ENCODE results near the gene PLA2G4F.

GRCh38 chr15:42182961-42183360, 26.5 kb upstream of the PLA2G4F start:
- TF ChIP-seq, protein P1, sequence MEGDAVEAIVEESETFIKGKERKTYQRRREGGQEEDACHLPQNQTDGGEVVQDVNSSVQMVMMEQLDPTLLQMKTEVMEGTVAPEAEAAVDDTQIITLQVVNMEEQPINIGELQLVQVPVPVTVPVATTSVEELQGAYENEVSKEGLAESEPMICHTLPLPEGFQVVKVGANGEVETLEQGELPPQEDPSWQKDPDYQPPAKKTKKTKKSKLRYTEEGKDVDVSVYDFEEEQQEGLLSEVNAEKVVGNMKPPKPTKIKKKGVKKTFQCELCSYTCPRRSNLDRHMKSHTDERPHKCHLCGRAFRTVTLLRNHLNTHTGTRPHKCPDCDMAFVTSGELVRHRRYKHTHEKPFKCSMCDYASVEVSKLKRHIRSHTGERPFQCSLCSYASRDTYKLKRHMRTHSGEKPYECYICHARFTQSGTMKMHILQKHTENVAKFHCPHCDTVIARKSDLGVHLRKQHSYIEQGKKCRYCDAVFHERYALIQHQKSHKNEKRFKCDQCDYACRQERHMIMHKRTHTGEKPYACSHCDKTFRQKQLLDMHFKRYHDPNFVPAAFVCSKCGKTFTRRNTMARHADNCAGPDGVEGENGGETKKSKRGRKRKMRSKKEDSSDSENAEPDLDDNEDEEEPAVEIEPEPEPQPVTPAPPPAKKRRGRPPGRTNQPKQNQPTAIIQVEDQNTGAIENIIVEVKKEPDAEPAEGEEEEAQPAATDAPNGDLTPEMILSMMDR (IDR thresholded peaks at IDR 0.05 in 2 of 3, conservative IDR thresholded peaks at IDR 0.05 in 1 of 3; ENCODE audit: borderline replicate concordance in 1 of 3, insufficient read depth in 1 of 3, low read depth in 2 of 3, low read length in 2 of 3): no peak
- TF ChIP-seq EZH2 (IDR thresholded peaks at IDR 0.05) (no peak), EZH2phosphoT487 (IDR thresholded peaks at IDR 0.05; ENCODE audit: borderline replicate concordance) (no peak), SIN3A (IDR thresholded peaks at IDR 0.05; ENCODE audit: low read depth) (no peak)
- TF ChIP-seq, protein P2, sequence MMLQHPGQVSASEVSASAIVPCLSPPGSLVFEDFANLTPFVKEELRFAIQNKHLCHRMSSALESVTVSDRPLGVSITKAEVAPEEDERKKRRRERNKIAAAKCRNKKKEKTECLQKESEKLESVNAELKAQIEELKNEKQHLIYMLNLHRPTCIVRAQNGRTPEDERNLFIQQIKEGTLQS (IDR thresholded peaks at IDR 0.05): no peak
- TF ChIP-seq, protein P3, sequence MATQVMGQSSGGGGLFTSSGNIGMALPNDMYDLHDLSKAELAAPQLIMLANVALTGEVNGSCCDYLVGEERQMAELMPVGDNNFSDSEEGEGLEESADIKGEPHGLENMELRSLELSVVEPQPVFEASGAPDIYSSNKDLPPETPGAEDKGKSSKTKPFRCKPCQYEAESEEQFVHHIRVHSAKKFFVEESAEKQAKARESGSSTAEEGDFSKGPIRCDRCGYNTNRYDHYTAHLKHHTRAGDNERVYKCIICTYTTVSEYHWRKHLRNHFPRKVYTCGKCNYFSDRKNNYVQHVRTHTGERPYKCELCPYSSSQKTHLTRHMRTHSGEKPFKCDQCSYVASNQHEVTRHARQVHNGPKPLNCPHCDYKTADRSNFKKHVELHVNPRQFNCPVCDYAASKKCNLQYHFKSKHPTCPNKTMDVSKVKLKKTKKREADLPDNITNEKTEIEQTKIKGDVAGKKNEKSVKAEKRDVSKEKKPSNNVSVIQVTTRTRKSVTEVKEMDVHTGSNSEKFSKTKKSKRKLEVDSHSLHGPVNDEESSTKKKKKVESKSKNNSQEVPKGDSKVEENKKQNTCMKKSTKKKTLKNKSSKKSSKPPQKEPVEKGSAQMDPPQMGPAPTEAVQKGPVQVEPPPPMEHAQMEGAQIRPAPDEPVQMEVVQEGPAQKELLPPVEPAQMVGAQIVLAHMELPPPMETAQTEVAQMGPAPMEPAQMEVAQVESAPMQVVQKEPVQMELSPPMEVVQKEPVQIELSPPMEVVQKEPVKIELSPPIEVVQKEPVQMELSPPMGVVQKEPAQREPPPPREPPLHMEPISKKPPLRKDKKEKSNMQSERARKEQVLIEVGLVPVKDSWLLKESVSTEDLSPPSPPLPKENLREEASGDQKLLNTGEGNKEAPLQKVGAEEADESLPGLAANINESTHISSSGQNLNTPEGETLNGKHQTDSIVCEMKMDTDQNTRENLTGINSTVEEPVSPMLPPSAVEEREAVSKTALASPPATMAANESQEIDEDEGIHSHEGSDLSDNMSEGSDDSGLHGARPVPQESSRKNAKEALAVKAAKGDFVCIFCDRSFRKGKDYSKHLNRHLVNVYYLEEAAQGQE (IDR thresholded peaks at IDR 0.05; ENCODE audit: low read depth): no peak

All from HCT116 (cell line).